ENCODE results near the gene CCDC39. TPM values are rescaled to one million over a fixed set of nuclear protein-coding genes. Genes with fewer than 3 reads are reported as not detected.

CCDC39 gene
- total and polyA plus RNA-seq, 2 of the 8 experiments (the other 6 are each of a cell fraction or from before 2014, with no cell fraction given), result 0.12 to 0.80 TPM

DNA sequence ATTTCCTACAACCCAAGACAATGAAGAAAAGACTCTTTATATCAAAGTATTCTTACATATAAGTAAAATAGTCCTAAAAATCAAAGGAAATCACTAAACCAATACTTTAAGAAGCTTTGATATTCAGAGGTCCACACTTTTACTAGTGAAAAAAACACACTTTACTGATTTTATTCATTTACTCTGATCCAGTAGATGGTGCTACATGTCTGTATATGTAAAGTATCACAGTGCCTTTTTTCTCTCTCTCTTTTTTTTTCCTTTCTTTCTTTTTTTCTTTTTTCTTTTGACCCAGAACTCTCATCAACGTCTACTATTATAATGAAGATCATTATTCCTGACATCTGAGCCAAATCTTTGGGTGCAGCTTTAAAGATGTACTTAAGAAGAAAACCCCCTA is 10.8 kb upstream of the CCDC39 start:
- no peaks in the 10 kb centered on the region for H3K79me1 ChIP-seq (ENCODE audit: low read depth, low read length)
- H3K79me2 ChIP-seq (ENCODE audit: control insufficient read depth in 1 of 2, insufficient read depth in 2 of 2, low read length in 2 of 2), result no peaks in the 10 kb centered on the region
- H3K4me3 ChIP-seq (ENCODE audit: extremely low read depth in 1 of 4, insufficient read depth in 2 of 4, low read depth in 3 of 4, low read length in 4 of 4), result no peak overlapping the region
- peaks cover 0 to 4% (median 0%) of the 10 kb centered on the region in 4 experiments; a peak in 1 of 7 replicates for H3K4me1 ChIP-seq (replicated peaks in 1 of 4; ENCODE audit: control insufficient read depth in 3 of 4, insufficient read depth in 4 of 4, low read length in 3 of 4)
- no peaks in the 10 kb centered on the region for H3K36me3 ChIP-seq (ENCODE audit: control insufficient read depth in 2 of 4, insufficient read depth in 4 of 4, low read length in 3 of 4)
- H3K14ac ChIP-seq (ENCODE audit: insufficient read length), result no peak overlapping the region
- no peak overlapping the region for H2BK12ac ChIP-seq (ENCODE audit: low read depth, low read length)
- TF ChIP-seq EGR1 (IDR thresholded peaks at IDR 0.05; ENCODE audit: borderline replicate concordance, low read depth, low read length), result no peak
- TF ChIP-seq, protein P1, sequence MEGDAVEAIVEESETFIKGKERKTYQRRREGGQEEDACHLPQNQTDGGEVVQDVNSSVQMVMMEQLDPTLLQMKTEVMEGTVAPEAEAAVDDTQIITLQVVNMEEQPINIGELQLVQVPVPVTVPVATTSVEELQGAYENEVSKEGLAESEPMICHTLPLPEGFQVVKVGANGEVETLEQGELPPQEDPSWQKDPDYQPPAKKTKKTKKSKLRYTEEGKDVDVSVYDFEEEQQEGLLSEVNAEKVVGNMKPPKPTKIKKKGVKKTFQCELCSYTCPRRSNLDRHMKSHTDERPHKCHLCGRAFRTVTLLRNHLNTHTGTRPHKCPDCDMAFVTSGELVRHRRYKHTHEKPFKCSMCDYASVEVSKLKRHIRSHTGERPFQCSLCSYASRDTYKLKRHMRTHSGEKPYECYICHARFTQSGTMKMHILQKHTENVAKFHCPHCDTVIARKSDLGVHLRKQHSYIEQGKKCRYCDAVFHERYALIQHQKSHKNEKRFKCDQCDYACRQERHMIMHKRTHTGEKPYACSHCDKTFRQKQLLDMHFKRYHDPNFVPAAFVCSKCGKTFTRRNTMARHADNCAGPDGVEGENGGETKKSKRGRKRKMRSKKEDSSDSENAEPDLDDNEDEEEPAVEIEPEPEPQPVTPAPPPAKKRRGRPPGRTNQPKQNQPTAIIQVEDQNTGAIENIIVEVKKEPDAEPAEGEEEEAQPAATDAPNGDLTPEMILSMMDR (IDR thresholded peaks at IDR 0.05; ENCODE audit: control extremely low read depth in 1 of 3, insufficient read depth in 1 of 3, low read depth in 1 of 3, low read length in 3 of 3), result peak in 2 of 3 experiments; percentile 14 to 15; a peak in 2 of 4 replicates
- TF ChIP-seq RAD21 (IDR thresholded peaks at IDR 0.05 in 1 of 2, conservative IDR thresholded peaks at IDR 0.05 in 1 of 2; ENCODE audit: low read depth in 2 of 2, low read length in 2 of 2), result peak in 1 of 2 experiments; percentile 64
- no peak overlapping the region for H4K5ac ChIP-seq (ENCODE audit: insufficient read length, low read depth, low read length)
- no peak overlapping the region for H4K8ac ChIP-seq (ENCODE audit: extremely low read depth, insufficient read depth, low read length)
- no peak overlapping the region for H2BK20ac ChIP-seq (ENCODE audit: low read length)
- no peak overlapping the region for H3K4ac ChIP-seq (replicated peaks; ENCODE audit: insufficient read length, low read depth, low read length)
- H4K91ac ChIP-seq (replicated peaks; ENCODE audit: insufficient read length, low read length), result no peak overlapping the region
- H2AK5ac ChIP-seq (ENCODE audit: low read depth, low read length), result no peak overlapping the region
- no peak overlapping the region for H3K56ac ChIP-seq (replicated peaks; ENCODE audit: insufficient read length, low read depth, low read length)
- no peaks in the 10 kb centered on the region for H3K27me3 ChIP-seq (replicated peaks in 1 of 4; ENCODE audit: control insufficient read depth in 3 of 4, extremely low read depth in 1 of 4, insufficient read depth in 3 of 4, low read length in 3 of 4)
- POLR2A ChIA-PET (ENCODE audit: partially characterized antibody), result no interaction called here
- no peaks in the 10 kb centered on the region for H4K20me1 ChIP-seq (replicated peaks in 1 of 2; ENCODE audit: control insufficient read depth in 1 of 2, insufficient read depth in 2 of 2, low read length in 2 of 2)
- no peak overlapping the region for H3K4me2 ChIP-seq (ENCODE audit: insufficient read depth in 1 of 2, low read depth in 2 of 2, low read length in 2 of 2)
- WGBS, 2 experiments (ENCODE audit: extremely low coverage in 1 of 2, insufficient coverage in 1 of 2, insufficient read length in 1 of 2, insufficient replicate concordance in 2 of 2, low coverage in 1 of 2, low lambda C conversion rate in 2 of 2, missing lambda C conversion rate in 1 of 2), result 0% methylated on average over 1 of the region's 1 CpG; no CpG with 5 or more reads in 1 of the 2 experiments
- no peak overlapping the region for H3K27ac ChIP-seq (ENCODE audit: low read depth, low read length)
- no peak overlapping the region for H3K18ac ChIP-seq (ENCODE audit: extremely low read depth, low read length)
- H3K9me3 ChIP-seq (ENCODE audit: insufficient read depth in 2 of 2, low read depth in 1 of 2, low read length in 1 of 2), result no peaks in the 10 kb centered on the region
- no peaks in the 10 kb centered on the region for H3K23me2 ChIP-seq (ENCODE audit: low read depth, low read length)
- no peak for DNase-seq (ENCODE audit: low read depth in 1 of 2, low spot score in 2 of 2)
- no peak overlapping the region for H2BK120ac ChIP-seq (replicated peaks; ENCODE audit: low read depth, low read length)
- CTCF ChIA-PET (ENCODE audit: partially characterized antibody), result interaction anchor here (0.5 to 1.3 kb wide), 9 partner anchors 11 to 417 kb away, joined by 3 to 4 read pairs (median 3); no protein-coding TSS in a partner anchor
- H2BK5ac ChIP-seq (ENCODE audit: low read depth, low read length), result no peak overlapping the region
- no peak overlapping the region for H3K9ac ChIP-seq (replicated peaks in 1 of 4; ENCODE audit: extremely low read depth in 1 of 4, low read depth in 3 of 4, low read length in 3 of 4)
- no peak overlapping the region for H2AFZ ChIP-seq (ENCODE audit: low read length)
- H3K23ac ChIP-seq (ENCODE audit: insufficient read length), result no peak overlapping the region
- H2BK15ac ChIP-seq (ENCODE audit: low read length), result no peak overlapping the region
- FAIRE-seq, result peak; percentile 24
